ENCODE measurements around the gene CYFIP2. TPM values are rescaled to one million over a fixed set of nuclear protein-coding genes. Genes with fewer than 3 reads are reported as not detected.
A peak's percentile ranks its signal among the peaks of the same experiment; 100 is the strongest.

CYFIP2 gene
- total and polyA plus RNA-seq, 5 donors from 2014 or later, result 332 to 383 (median 357) TPM

DNA sequence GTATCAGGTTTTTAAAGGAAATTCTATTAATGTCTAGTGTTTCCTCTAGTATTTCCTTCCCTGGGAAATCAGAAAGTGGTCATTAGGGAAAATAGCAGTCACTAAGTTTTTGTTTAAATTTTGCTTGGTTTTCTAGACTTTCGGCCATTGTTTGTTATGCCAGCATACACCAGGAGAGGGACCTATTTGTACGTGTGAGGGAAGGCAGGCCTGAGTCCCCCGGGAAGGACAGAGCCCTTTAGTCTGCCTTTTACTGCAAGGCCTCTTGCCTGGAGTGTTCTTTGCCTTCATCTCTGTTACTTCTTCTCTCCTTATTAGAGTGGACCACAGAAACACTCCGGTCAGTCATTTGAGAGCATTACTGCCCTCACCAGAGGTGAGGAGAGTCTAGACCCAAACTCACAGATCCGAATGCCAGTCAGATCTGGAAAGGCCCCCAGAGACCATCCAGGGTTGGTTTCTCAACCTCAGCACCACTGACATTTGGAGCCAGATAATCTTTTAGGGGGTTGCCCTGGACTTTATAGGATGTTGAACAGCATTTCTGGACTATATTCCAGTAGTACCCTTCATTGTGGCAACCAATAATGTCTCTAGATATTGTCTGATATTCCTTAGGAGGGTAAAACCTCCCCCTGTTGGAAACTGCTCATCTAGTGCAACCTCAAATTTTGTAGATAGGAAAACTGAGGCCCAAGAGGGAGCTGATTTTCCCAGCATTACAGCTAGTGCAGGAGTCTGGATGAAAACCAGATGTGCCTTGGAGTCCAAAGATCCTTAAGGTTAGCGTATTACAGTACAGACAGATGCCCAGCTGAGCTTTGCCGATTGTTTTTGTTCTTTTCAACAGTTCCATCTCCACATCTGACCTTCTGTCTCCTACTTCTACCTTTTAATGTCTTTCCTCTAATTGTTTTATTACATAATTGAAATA, 101.1 kb downstream of the CYFIP2 start:
- Histone ChIP-seq H3K27me3 (ENCODE audit: control insufficient read depth, insufficient read depth, low read length) (no peaks in the 10 kb centered on the region), H3K27ac (ENCODE audit: insufficient read depth, low read length, poor library complexity, severe bottlenecking) (no peak overlapping the region), H3K4me1 (ENCODE audit: control insufficient read depth, insufficient read depth, low read length, poor library complexity, severe bottlenecking) (no peaks in the 10 kb centered on the region), H3K9me3 (ENCODE audit: control insufficient read depth in 2 of 2, low read length in 2 of 2) (no peaks in the 10 kb centered on the region), H3K4me3 (ENCODE audit: low read depth, low read length) (no peak overlapping the region), H3K36me3 (ENCODE audit: control insufficient read depth, insufficient read depth, low read length) (peaks cover 94% of the 10 kb centered on the region)
- Mint-ChIP-seq H3K4me1 (peaks cover 0 to 6% (median 4%) of the 10 kb centered on the region in 4 donors), H3K9me3 (no peaks in the 10 kb centered on the region), H3K27ac (peak overlapping the region in 2 of 3 donors; percentile 13 to 73), H3K27me3 (no peaks in the 10 kb centered on the region), H3K36me3 (peaks cover 69% of the 10 kb centered on the region), H3K4me3 (no peak overlapping the region)
- no peak for DNase-seq
- no peak for ATAC-seq (ENCODE audit: low read depth in 2 of 2)

DNA sequence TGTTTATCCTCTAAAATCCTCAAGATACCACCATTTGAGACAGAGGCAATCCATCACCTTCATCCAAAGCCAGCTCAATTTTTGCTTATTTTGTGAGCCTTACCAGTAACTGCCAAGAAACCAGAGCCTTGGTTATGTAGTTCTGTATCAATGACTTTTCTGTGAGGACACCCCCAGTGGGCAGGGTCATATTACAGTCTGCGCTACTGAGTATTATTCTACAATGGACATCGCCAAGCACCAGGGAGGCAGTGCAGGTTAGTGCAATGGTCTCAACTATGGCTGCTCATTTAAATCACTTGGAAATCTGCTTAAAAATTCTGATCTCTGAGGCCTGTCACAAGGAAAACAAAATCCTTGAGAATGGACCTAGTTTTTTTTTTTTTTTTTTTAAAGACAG, 103.6 kb downstream of the CYFIP2 start:
- Histone ChIP-seq H3K36me3 (ENCODE audit: control insufficient read depth, insufficient read depth, low read length) (peaks cover 94% of the 10 kb centered on the region), H3K9me3 (ENCODE audit: control insufficient read depth in 2 of 2, low read length in 2 of 2) (no peaks in the 10 kb centered on the region), H3K27ac (ENCODE audit: insufficient read depth, low read length, poor library complexity, severe bottlenecking) (no peak overlapping the region), H3K4me1 (ENCODE audit: control insufficient read depth, insufficient read depth, low read length, poor library complexity, severe bottlenecking) (no peaks in the 10 kb centered on the region), H3K4me3 (ENCODE audit: low read depth, low read length) (no peak overlapping the region), H3K27me3 (ENCODE audit: control insufficient read depth, insufficient read depth, low read length) (no peaks in the 10 kb centered on the region)
- Mint-ChIP-seq H3K4me1 (peaks cover 0 to 8% (median 3%) of the 10 kb centered on the region in 4 donors), H3K9me3 (no peaks in the 10 kb centered on the region), H3K27ac (peak overlapping the region in 1 of 3 donors; percentile 54), H3K4me3 (no peak overlapping the region), H3K36me3 (peaks cover 59% of the 10 kb centered on the region), H3K27me3 (no peaks in the 10 kb centered on the region)
- no peak for DNase-seq
- ATAC-seq (ENCODE audit: low read depth in 2 of 2), result no peak

DNA sequence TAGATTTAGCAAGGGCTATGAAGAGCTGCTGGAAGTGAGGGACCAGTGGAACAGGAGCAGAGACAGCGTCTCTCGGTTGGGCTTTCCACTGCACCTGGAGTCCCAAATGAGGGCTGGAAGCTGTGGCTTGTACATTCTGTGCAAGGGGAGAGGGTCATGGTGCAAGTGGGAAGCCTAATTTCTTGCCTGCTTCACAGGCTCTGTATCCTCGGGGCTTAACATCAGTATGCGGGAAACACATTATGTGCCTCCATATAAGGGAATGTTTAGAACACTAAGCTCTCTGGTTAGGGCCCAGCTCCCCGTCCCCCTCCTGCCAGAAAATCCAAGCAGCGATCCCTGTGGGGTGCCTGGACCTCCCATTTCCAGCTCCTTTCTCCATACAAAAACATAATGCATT, 105.0 kb downstream of the CYFIP2 start:
- Mint-ChIP-seq H3K4me1 (peaks cover 0 to 8% (median 3%) of the 10 kb centered on the region in 4 donors), H3K9me3 (no peaks in the 10 kb centered on the region), H3K36me3 (peaks cover 54% of the 10 kb centered on the region), H3K4me3 (no peak overlapping the region), H3K27me3 (no peaks in the 10 kb centered on the region), H3K27ac (peak overlapping the region in 2 of 3 donors; percentile 31 to 54)
- peaks cover 94% of the 10 kb centered on the region for H3K36me3 ChIP-seq (ENCODE audit: control insufficient read depth, insufficient read depth, low read length)
- no peaks in the 10 kb centered on the region for H3K9me3 ChIP-seq (ENCODE audit: control insufficient read depth in 2 of 2, low read length in 2 of 2)
- no peaks in the 10 kb centered on the region for H3K4me1 ChIP-seq (ENCODE audit: control insufficient read depth, insufficient read depth, low read length, poor library complexity, severe bottlenecking)
- ATAC-seq (ENCODE audit: low read depth in 2 of 2) (no peak), DNase-seq (no peak)
- H3K27ac ChIP-seq (ENCODE audit: insufficient read depth, low read length, poor library complexity, severe bottlenecking), result no peak overlapping the region
- no peak overlapping the region for H3K4me3 ChIP-seq (ENCODE audit: low read depth, low read length)
- no peaks in the 10 kb centered on the region for H3K27me3 ChIP-seq (ENCODE audit: control insufficient read depth, insufficient read depth, low read length)

DNA sequence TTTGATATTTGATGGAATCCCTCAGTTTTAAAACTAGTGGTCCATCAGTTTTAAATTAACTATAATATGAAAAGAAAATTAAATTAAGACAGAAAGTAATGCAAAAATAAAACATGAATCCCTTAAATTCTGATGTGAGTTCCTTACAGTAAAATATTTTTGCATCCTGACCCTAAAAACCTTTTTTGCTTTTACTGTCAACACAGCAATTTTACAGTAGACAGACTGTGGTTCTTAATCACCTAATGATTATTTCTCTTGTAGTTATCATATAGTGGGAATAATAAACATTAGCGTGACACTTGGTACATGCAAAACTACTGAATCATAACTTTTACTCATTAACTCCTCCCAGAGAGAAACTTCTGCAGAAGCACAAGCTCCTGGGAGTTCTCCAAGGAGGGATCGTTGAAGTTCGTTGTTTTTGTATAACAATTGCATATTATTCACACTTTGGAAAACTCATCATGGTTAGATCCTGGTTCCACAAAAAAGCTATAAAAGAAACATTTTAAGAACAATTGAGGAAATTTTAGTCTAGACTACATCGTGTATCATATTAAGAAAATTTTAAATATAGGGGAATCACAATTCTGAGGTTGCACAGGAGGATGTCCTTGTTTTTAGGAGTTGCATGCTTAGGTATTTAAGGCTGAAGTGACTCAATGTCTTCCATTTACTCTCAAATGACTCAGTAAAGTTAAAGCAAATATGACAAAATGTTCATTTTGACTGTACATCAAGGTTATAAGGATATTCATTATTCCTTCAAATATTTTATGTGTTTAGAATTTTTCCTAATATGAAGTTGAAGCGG, 105.9 kb downstream of the CYFIP2 start:
- H3K9me3 Mint-ChIP-seq, result no peaks in the 10 kb centered on the region
- no peak overlapping the region for H3K27ac Mint-ChIP-seq
- no peaks in the 10 kb centered on the region for H3K27me3 Mint-ChIP-seq
- DNase-seq, result no peak
- peaks cover 2 to 7% (median 5%) of the 10 kb centered on the region in 4 donors for H3K4me1 Mint-ChIP-seq
- Histone ChIP-seq H3K9me3 (ENCODE audit: control insufficient read depth in 2 of 2, low read length in 2 of 2) (no peaks in the 10 kb centered on the region), H3K4me3 (ENCODE audit: low read depth, low read length) (no peak overlapping the region), H3K27me3 (ENCODE audit: control insufficient read depth, insufficient read depth, low read length) (no peaks in the 10 kb centered on the region), H3K27ac (ENCODE audit: insufficient read depth, low read length, poor library complexity, severe bottlenecking) (no peak overlapping the region), H3K36me3 (ENCODE audit: control insufficient read depth, insufficient read depth, low read length) (peaks cover 94% of the 10 kb centered on the region), H3K4me1 (ENCODE audit: control insufficient read depth, insufficient read depth, low read length, poor library complexity, severe bottlenecking) (no peaks in the 10 kb centered on the region)
- ATAC-seq (ENCODE audit: low read depth in 2 of 2), result no peak
- H3K4me3 Mint-ChIP-seq, result no peak overlapping the region
- H3K36me3 Mint-ChIP-seq, result peaks cover 52% of the 10 kb centered on the region

DNA sequence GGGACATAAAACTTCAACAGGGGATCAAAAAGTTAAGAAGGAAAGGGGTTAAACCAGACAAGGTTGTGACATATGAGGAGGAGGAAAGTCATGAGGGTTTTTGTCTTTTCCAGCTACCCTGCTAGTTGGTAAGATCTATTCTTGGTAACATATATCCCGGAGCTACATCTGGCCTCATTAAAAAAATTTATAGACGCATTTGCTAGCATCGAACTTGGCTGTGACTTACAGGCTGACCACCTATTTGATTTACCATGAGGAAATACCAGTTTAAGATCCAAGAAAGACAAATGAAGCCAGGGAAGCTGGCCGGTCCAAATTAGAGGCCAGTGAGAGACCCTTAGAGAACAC, 106.5 kb downstream of the CYFIP2 start:
- no peaks in the 10 kb centered on the region for H3K27me3 Mint-ChIP-seq
- H3K36me3 ChIP-seq (ENCODE audit: control insufficient read depth, insufficient read depth, low read length), result peaks cover 94% of the 10 kb centered on the region
- H3K27ac Mint-ChIP-seq, result no peak overlapping the region
- peaks cover 4 to 12% (median 8%) of the 10 kb centered on the region in 4 donors for H3K4me1 Mint-ChIP-seq
- H3K4me3 Mint-ChIP-seq, result no peak overlapping the region
- H3K4me1 ChIP-seq (ENCODE audit: control insufficient read depth, insufficient read depth, low read length, poor library complexity, severe bottlenecking), result no peaks in the 10 kb centered on the region
- H3K27ac ChIP-seq (ENCODE audit: insufficient read depth, low read length, poor library complexity, severe bottlenecking), result no peak overlapping the region
- H3K4me3 ChIP-seq (ENCODE audit: low read depth, low read length), result no peak overlapping the region
- peaks cover 55% of the 10 kb centered on the region for H3K36me3 Mint-ChIP-seq
- ATAC-seq (ENCODE audit: low read depth in 2 of 2), result no peak
- H3K9me3 Mint-ChIP-seq, result no peaks in the 10 kb centered on the region
- no peaks in the 10 kb centered on the region for H3K9me3 ChIP-seq (ENCODE audit: control insufficient read depth in 2 of 2, low read length in 2 of 2)
- no peaks in the 10 kb centered on the region for H3K27me3 ChIP-seq (ENCODE audit: control insufficient read depth, insufficient read depth, low read length)
- DNase-seq, result no peak

DNA sequence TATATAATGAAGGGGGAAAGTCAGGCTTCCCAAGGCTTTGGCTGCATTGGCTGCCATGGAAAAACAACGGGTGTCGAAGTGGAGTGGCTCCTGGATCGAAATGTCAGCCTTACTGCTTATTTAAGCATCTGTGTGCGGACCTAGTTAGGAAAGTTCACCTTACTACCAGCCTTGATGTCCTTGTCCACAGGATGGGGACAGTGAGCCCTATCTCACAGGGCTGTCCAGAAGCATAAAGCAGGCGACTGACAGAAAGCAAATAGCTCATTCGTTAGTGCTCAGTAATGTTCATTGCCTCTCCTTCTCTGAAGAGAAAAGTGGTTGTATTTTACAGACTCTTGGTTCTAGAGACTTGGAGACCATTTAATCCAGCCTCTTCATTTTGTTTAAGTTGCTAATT, 112.6 kb downstream of the CYFIP2 start:
- no peak for DNase-seq
- no peak overlapping the region for H3K4me3 Mint-ChIP-seq
- H3K27ac Mint-ChIP-seq, result peak overlapping the region; percentile 0 to 83 (median 71)
- H3K4me1 ChIP-seq (ENCODE audit: control insufficient read depth, insufficient read depth, low read length, poor library complexity, severe bottlenecking), result no peaks in the 10 kb centered on the region
- no peak for ATAC-seq (ENCODE audit: low read depth in 2 of 2)
- H3K36me3 ChIP-seq (ENCODE audit: control insufficient read depth, insufficient read depth, low read length), result peaks cover 94% of the 10 kb centered on the region
- peaks cover 4 to 25% (median 9%) of the 10 kb centered on the region in 4 donors for H3K4me1 Mint-ChIP-seq
- H3K36me3 Mint-ChIP-seq, result peaks cover 66% of the 10 kb centered on the region
- no peak overlapping the region for H3K27ac ChIP-seq (ENCODE audit: insufficient read depth, low read length, poor library complexity, severe bottlenecking)
- no peaks in the 10 kb centered on the region for H3K9me3 ChIP-seq (ENCODE audit: control insufficient read depth in 2 of 2, low read length in 2 of 2)
- H3K27me3 ChIP-seq (ENCODE audit: control insufficient read depth, insufficient read depth, low read length), result no peaks in the 10 kb centered on the region
- H3K27me3 Mint-ChIP-seq, result no peaks in the 10 kb centered on the region
- H3K4me3 ChIP-seq (ENCODE audit: low read depth, low read length), result no peak overlapping the region
- H3K9me3 Mint-ChIP-seq, result no peaks in the 10 kb centered on the region

DNA sequence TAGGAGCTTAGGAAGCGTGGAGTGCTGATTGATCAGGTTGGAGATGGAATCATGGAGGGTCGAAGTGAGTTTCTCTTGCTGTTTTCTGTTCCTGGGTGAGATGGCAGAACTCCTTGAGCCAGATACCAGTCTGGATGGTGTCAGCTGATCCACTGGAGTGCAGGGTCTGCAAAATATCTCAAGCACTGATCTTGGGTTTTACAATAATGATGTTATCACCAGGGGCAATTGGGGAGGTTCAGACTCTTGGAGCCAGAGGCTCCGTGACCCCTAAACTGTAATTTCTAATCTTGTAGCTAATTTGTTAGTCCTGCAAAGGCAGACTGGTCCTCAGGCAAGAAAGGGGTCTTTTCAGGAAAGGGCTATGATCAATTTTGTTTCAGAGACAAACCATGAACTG, 114.1 kb downstream of the CYFIP2 start:
- no peaks in the 10 kb centered on the region for H3K9me3 ChIP-seq (ENCODE audit: control insufficient read depth in 2 of 2, low read length in 2 of 2)
- no peaks in the 10 kb centered on the region for H3K27me3 Mint-ChIP-seq
- H3K4me1 ChIP-seq (ENCODE audit: control insufficient read depth, insufficient read depth, low read length, poor library complexity, severe bottlenecking), result no peaks in the 10 kb centered on the region
- no peak overlapping the region for H3K4me3 ChIP-seq (ENCODE audit: low read depth, low read length)
- H3K4me1 Mint-ChIP-seq, result peaks cover 4 to 25% (median 11%) of the 10 kb centered on the region in 4 donors
- H3K27ac Mint-ChIP-seq, result peak overlapping the region in 1 of 3 donors; percentile 53
- H3K9me3 Mint-ChIP-seq, result no peaks in the 10 kb centered on the region
- DNase-seq (no peak), ATAC-seq (ENCODE audit: low read depth in 2 of 2) (no peak)
- H3K36me3 ChIP-seq (ENCODE audit: control insufficient read depth, insufficient read depth, low read length), result peaks cover 92% of the 10 kb centered on the region
- peaks cover 70% of the 10 kb centered on the region for H3K36me3 Mint-ChIP-seq
- H3K4me3 Mint-ChIP-seq, result no peak overlapping the region
- H3K27ac ChIP-seq (ENCODE audit: insufficient read depth, low read length, poor library complexity, severe bottlenecking), result no peak overlapping the region
- H3K27me3 ChIP-seq (ENCODE audit: control insufficient read depth, insufficient read depth, low read length), result no peaks in the 10 kb centered on the region
